Measurements from ENCODE around the gene ARID3B.

GRCh38 chr15:74545776-74546656 lies 5.0 kb downstream of the ARID3B start:
- TF ChIP-seq CTCF (IDR thresholded peaks at IDR 0.05) (no peak), TCF7L2 (IDR thresholded peaks at IDR 0.05; ENCODE audit: low read depth, low read length) (peak; percentile 95), REST (IDR thresholded peaks at IDR 0.05; ENCODE audit: insufficient read depth in 1 of 2, low read depth in 2 of 2, low read length in 1 of 2) (no peak)

Measured in Panc1 (cell line).